Coronary artery (tissue), 2 donors: ENCODE data around the gene DUS3L.

Experiments
- DNase-seq: peaks from one replicate; pipeline ENCODE4 v3.0.0-alpha.2; 2017; ENCODE audit warnings: low spot score
- H3K27ac ChIP-seq, 2 donors: fragments of 200-600 bp; sonication (generic); one replicate each; pipeline ENCODE4 v1.5.1; 2016 to 2019
- H3K4me3 ChIP-seq: fragments of 200-600 bp; sonication (generic); 2 replicates; pipeline ENCODE4 v1.5.1; 2016; ENCODE audit warnings: mild to moderate bottlenecking, moderate library complexity
- CTCF ChIP-seq: fragments of 200-600 bp; sonication (generic); IDR thresholded peaks from one replicate; pipeline ENCODE4 v1.5.1; 2019; ENCODE audit warnings: antibody characterized with exemption

DUS3L gene

DNA sequence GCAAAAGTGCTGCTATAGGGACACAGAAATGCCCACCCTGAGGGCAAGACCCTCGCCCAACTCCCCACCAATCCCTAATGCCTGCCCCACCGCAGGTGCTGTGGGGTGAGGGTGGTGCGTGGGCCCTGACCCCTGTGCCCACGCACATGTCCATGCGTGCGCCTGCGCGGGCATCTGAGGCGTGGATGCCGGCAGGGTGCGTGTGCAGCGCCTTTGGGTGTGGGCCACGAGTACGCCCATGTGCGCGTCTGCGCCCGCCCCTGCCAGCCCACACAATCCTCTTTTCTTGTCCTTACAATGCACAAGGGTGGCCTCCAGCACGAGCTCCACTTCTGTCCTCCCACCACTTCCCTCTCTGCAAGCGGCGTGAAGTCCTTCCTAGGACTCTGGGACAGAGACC, 34.2 kb upstream of the DUS3L start:
- no peak for DNase-seq
- H3K27ac ChIP-seq, result no peak overlapping the region
- TF ChIP-seq CTCF, result no peak
- H3K4me3 ChIP-seq, result no peak overlapping the region

GRCh38 chr19:5824751-5825150, 33.8 kb upstream of the DUS3L start:
- Histone ChIP-seq H3K4me3 (no peak overlapping the region), H3K27ac (no peak overlapping the region)
- TF ChIP-seq CTCF, result no peak
- no peak for DNase-seq

DNA sequence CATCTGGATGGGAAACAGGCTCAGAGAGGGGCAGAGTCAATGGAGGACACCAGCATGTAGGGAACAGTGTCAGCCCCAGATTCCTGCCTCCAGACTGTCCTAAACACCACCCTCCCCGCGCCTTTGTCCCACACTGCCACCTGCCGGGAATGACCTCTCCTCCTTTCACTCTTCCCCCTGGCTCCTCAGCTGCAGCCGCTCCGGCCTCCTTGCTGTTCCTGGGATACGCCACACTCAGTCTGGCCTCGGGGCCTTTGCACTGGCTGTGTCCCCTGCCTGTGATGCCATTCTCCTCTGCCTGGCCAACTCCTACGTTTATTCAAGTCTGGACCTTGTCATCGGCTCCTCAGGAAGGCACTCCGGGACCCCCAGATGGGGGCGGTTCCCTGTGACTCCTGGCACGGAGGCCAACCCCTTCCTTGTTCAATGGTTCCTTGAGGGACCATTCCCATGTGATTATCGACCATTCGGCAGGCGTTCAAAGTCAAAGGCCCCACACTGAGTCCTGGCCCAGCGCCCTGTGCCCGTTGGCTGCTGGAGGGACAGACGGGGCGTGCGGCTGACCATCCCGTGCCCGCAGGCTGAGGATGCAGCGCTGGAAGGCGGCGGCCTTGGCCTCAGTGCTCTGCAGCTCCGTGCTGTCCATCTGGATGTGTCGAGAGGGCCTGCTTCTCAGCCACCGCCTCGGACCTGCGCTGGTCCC, 32.8 kb upstream of the DUS3L start:
- DNase-seq, result no peak

DNA sequence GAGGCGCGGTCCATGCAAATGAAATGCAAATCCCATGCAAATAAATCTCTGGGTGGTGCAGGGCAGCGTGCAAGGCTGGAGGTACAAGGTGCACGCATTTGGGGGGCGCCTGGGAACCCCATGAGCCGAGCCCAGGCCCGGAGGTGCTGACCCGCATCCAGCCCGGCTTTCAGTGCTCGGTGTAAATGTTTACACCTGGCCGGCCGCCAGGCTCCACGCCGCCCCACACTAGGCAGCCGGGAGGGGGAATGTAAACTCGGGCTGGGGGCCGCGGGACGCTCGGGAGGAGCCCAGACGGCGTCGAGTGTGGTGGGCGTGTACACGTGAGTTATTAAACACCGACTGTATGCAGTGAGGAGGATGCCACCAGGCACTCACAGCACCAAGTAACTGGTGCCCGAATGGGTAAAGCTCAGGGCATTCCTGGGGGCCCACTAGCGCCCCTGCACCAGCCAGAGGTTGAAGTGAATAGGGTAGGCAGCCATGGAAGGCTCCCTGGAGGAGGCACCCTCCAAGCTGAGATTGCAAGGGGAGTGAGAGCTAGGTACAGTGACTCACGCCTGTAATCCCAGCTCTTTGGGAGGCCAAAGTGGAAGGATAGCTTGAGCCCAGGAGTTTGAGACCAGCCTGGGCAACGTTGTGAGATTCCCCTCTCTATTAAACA, 31.4 kb upstream of the DUS3L start:
- Histone ChIP-seq H3K27ac (no peak overlapping the region), H3K4me3 (no peak overlapping the region)
- no peak for TF ChIP-seq CTCF
- no peak for DNase-seq

More for the DNA sequence above, 32.8 kb upstream of the DUS3L start:
- Histone ChIP-seq H3K4me3 (no peak overlapping the region), H3K27ac (no peak overlapping the region)
- TF ChIP-seq CTCF, result no peak

DNA sequence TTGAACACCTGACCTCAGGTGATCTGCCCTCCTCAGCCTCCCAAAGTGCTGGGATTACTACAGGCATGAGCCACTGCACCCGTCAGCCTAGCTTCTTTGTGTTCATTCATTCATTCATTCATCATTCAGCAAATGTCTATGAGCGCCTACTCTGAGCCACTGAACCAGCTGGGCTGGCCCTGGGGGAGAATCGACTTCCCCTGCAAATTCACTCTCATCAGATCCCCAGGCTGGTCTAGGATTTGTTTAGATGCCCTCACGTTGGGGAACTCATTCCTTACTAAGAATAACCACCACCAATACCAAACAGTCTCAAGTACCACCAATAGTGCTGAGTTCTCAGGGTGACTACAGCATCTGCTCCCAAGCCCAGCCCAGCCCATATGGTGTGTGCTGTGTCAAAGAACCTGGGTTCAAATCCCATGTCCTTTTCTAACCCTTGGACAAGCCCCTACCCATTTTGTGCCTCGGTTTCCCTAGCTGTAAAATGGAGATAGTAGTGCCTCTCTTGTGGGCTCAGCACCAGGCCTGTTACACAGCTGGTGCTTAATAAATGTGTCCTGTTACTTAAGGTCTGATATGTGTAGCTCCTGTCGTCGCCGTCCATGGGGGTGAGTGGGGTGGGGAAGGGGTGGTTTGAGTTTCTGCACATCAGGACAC, 30.7 kb upstream of the DUS3L start:
- no peak for DNase-seq
- H3K4me3 ChIP-seq, result no peak overlapping the region
- no peak for TF ChIP-seq CTCF
- no peak overlapping the region for H3K27ac ChIP-seq

DNA sequence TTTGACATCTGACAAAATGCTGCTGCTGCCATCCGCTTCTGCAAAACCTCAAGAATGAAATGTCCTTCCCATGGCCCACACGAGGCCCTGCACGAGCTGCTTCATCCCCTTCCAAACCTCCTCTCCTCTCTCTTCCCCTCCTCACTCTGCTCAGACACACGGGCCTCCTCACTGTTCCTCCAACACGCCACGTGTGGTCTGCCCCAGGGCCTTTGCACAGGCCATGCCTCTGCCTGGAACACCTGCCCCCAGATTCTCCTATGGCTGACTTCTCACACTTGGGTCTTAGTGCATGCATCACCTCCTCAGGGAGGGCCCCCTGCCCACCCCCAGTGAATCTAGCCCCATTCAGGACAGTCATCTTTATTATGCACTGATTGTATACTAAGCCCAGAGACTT, 29.8 kb upstream of the DUS3L start:
- DNase-seq, result no peak
- no peak overlapping the region for H3K4me3 ChIP-seq
- no peak for TF ChIP-seq CTCF

More for the DNA sequence above, 29.8 kb upstream of the DUS3L start:
- no peak overlapping the region for H3K27ac ChIP-seq
